Glutamatergic neuron (in vitro differentiated cells): Measurements from ENCODE around the gene HIGD2A. TPM values are rescaled to one million over a fixed set of nuclear protein-coding genes. Genes with fewer than 3 reads are reported as not detected.

ENCODE experiments used
- DNase-seq: peaks from one replicate; pipeline ENCODE4 v3.0.0; 2022
- H3K27ac Mint-ChIP-seq: one replicate; pipeline ENCODE4 v1.8.0; 2020; ENCODE audit warnings: mild to moderate bottlenecking, mixed read lengths, inconsistent platforms; ENCODE audit not compliant: unreplicated experiment
- H3K27me3 Mint-ChIP-seq: one replicate; pipeline ENCODE4 v1.8.0; 2020; ENCODE audit warnings: mild to moderate bottlenecking, moderate library complexity, mixed read lengths, inconsistent platforms; ENCODE audit not compliant: unreplicated experiment
- H3K36me3 Mint-ChIP-seq: one replicate; pipeline ENCODE4 v1.8.0; 2020; ENCODE audit warnings: mild to moderate bottlenecking, mixed read lengths, inconsistent platforms; ENCODE audit not compliant: unreplicated experiment
- H3K4me1 Mint-ChIP-seq: one replicate; pipeline ENCODE4 v1.8.0; 2020; ENCODE audit warnings: mild to moderate bottlenecking, low read depth, mixed read lengths, inconsistent platforms; ENCODE audit not compliant: unreplicated experiment
- H3K4me3 Mint-ChIP-seq: one replicate; pipeline ENCODE4 v1.8.0; 2020; ENCODE audit warnings: mild to moderate bottlenecking, mixed read lengths, inconsistent platforms; ENCODE audit not compliant: unreplicated experiment
- H3K9me3 Mint-ChIP-seq: one replicate; pipeline ENCODE4 v1.8.0; 2020; ENCODE audit warnings: mild to moderate bottlenecking, moderate library complexity, mixed read lengths, inconsistent platforms; ENCODE audit not compliant: unreplicated experiment
- long read RNA-seq: library from polyadenylated mRNA; unstranded; transcript quantifications from one replicate; pipeline ENCODE4 v2.0.0, GENCODE V29; 2020; ENCODE audit not compliant: unreplicated experiment
- total RNA-seq: library from RNA; stranded (reverse); fragmentation: NEBNext Ultra II Directional; extraction: Animal tissue kit (Norgen Biotek cat#: 25700); gene quantifications from one replicate; pipeline ENCODE4 v1.2.1, GENCODE V29; 2021; ENCODE audit not compliant: unreplicated experiment
- TF ChIP-seq, protein P1 (sequence below): fragments of 200-600 bp; sonication (generic); IDR thresholded peaks from one replicate; pipeline ENCODE4 v1.5.0; 2021; ENCODE audit not compliant: partially characterized antibody, unreplicated experiment

The HIGD2A gene, protein sequence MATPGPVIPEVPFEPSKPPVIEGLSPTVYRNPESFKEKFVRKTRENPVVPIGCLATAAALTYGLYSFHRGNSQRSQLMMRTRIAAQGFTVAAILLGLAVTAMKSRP
- 103 TPM for total RNA-seq
- long read RNA-seq, transcript HIGD2A-201 (2 exons, 668 nt) = major isoform, 115 of 115 reads
- long read RNA-seq, partial matches to known transcripts = 0 of 115 reads
- long read RNA-seq, other reads (novel, unspliced or antisense) = 0 of 115 reads

DNA sequence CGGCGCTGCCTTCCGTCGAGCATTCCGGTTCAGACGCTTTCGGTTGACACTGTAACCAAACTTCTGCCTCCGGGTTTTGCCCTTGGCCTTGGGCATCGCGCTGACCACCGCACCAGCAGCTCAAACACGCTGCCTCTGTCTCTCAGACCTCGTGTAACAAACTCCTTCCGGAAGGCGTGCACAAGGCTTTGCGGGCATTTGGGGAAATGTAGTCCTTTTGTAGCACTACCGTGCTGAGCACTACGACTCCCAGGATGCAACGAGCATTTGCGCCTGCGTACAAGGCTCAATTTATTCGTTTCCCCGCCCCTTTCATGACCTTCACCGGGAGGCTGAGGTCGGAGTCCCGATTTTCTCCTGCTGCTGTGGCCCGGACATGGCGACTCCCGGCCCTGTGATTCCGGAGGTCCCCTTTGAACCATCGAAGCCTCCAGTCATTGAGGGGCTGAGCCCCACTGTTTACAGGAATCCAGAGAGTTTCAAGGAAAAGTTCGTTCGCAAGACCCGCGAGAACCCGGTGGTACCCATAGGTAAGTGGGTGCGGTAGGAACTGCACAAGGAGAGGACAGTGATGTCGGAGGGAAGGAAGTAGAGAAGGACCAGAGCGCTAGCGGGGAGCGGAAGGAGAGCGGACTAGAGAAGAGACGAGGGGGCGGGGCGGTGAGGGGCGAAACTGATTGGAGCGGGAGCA lies at the start of gene HIGD2A, which contains the start of gene NOP16:
HIGD2A (plus strand) TSS at position 308 of the 691 bp plus-strand sequence; CDS start at position 377, 69 bp downstream.
NOP16 (minus strand) TSS at position 155 of the 691 bp plus-strand sequence; CDS start at position 96, 59 bp downstream.
- TF ChIP-seq, protein P1, sequence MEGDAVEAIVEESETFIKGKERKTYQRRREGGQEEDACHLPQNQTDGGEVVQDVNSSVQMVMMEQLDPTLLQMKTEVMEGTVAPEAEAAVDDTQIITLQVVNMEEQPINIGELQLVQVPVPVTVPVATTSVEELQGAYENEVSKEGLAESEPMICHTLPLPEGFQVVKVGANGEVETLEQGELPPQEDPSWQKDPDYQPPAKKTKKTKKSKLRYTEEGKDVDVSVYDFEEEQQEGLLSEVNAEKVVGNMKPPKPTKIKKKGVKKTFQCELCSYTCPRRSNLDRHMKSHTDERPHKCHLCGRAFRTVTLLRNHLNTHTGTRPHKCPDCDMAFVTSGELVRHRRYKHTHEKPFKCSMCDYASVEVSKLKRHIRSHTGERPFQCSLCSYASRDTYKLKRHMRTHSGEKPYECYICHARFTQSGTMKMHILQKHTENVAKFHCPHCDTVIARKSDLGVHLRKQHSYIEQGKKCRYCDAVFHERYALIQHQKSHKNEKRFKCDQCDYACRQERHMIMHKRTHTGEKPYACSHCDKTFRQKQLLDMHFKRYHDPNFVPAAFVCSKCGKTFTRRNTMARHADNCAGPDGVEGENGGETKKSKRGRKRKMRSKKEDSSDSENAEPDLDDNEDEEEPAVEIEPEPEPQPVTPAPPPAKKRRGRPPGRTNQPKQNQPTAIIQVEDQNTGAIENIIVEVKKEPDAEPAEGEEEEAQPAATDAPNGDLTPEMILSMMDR = no peak
- Mint-ChIP-seq H3K27me3 (peaks cover 10% of the 10 kb centered on the region), H3K27ac (peak within 1 kb of the TSS; percentile 99), H3K36me3 (no peaks in the 10 kb centered on the region), H3K4me1 (peaks cover 11% of the 10 kb centered on the region), H3K9me3 (peaks cover 11% of the 10 kb centered on the region), H3K4me3 (peak within 1 kb of the TSS; percentile 99)
- DNase-seq = peak; percentile 99

DNA sequence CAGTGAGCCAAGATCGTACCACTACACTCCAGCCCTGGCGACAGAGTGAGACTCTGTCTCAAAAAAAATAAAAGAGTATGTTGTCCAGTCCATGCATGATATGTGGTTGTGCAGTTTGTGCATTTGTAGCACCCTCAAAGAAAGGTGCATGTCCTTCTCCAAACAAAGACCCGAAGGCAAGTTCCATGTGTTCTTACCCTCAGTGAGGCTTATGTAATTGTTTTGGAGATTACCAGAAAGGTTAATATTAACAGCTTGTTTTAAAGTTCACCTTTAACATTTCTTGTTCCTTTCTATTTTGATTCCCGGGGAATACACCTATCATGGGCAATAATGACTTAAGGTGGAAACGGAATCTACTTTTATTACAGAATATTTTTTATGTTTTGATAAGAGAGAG lies 49.2 kb upstream of the HIGD2A start:
- Mint-ChIP-seq H3K9me3 (no peaks in the 10 kb centered on the region), H3K27me3 (peaks cover 2% of the 10 kb centered on the region), H3K27ac (no peak overlapping the region), H3K4me1 (no peaks in the 10 kb centered on the region), H3K36me3 (no peaks in the 10 kb centered on the region), H3K4me3 (no peak overlapping the region)
- TF ChIP-seq, protein P1 = no peak
- no peak for DNase-seq

DNA sequence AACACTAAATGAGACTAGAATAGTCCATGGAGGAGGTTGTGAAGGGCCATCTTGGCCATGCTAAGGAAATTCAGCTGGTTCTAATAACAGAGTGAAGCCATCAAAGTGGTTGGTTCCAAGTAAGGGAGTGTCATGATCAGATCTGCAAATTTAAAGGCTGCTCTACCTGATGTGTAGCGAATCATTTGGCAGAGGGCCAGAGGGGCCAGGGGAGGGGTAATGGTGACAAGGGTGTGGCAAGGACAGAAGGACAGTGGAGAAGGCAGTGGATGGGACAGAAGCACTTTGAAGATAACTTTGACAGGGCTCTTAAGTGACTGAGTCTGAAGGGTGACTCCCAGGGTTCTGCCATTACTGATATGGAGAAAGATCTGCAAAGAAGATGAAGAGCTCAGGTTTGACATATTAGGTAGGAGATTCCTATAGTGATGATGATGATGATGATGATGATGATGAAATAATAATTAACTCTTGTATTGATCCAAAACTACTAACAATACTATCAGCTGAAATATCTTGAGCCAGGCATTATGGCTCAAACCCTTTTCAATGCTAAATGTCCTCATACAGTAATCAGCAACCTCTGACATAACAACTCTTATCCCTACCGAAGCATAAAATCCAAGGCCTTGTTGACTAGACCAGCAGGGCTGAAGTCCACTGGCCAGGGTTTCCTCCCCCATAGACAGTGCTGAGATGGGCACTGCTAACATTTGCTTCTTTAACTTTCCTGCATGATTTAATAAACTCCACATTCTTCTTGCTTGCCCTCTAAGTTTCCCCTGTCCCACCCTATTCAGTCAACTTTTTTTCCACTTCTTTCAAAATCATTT lies 47.0 kb upstream of the HIGD2A start:
- Mint-ChIP-seq H3K4me3 (no peak overlapping the region), H3K27ac (no peak overlapping the region), H3K27me3 (peaks cover 2% of the 10 kb centered on the region)

DNA sequence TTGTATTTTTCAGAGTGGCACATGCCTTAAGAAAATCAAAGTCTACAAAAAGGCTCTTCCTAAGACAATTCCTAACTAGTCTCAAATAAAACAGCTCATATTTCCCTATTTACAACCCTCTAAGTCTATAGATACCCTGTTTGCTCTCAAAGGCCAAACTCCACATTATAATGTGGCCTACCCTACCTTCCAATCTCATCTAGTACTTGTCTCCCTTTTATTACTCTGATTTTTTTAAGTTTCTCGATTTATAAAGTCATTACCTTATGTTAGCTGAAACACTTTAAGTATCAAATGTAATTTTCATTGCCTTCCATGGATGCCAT lies 46.4 kb upstream of the HIGD2A start:
- TF ChIP-seq, protein P1 = no peak
- H3K4me1 Mint-ChIP-seq = no peaks in the 10 kb centered on the region

More for the DNA sequence above, 47.0 kb upstream of the HIGD2A start:
- H3K36me3 Mint-ChIP-seq = no peaks in the 10 kb centered on the region
- no peaks in the 10 kb centered on the region for H3K4me1 Mint-ChIP-seq
- TF ChIP-seq, protein P1 = no peak
- no peaks in the 10 kb centered on the region for H3K9me3 Mint-ChIP-seq
- no peak for DNase-seq

More for the DNA sequence above, 46.4 kb upstream of the HIGD2A start:
- no peaks in the 10 kb centered on the region for H3K9me3 Mint-ChIP-seq
- H3K27ac Mint-ChIP-seq = no peak overlapping the region
- H3K4me3 Mint-ChIP-seq = no peak overlapping the region
- no peaks in the 10 kb centered on the region for H3K36me3 Mint-ChIP-seq
- H3K27me3 Mint-ChIP-seq = peaks cover 2% of the 10 kb centered on the region
- DNase-seq = no peak
